Caco-2 (cell line): ENCODE results near the gene PLCB1. TPM values are rescaled to one million over a fixed set of nuclear protein-coding genes. Genes with fewer than 3 reads are reported as not detected.

ENCODE experiments used
- BruUV-seq: library from RNA; stranded (reverse); fragments of 400-500 nt; replicated peaks from 2 replicates; lab custom pipeline; 2021; lab: Mats Ljungman, UMichigan
- CTCF ChIA-PET: fragments of 300-600 bp; sonication (Branson Sonifier 250); formaldehyde crosslinking; loops from one replicate; lab custom pipeline; 2022; ENCODE audit warnings: antibody characterized with exemption; lab: Charles Lee
- POLR2A ChIA-PET: fragments of 300-600 bp; sonication (Branson Sonifier 250); formaldehyde crosslinking; loops from one replicate; lab custom pipeline; 2022; ENCODE audit warnings: antibody characterized with exemption; lab: Charles Lee
- DNase-seq, 2 experiments: peaks; one replicate each; pipeline versions ENCODE4 v3.0.0 to v3.0.0-alpha.2; 2020 to 2022
- H3K27me3 ChIP-seq: replicated peaks from 2 replicates; pipeline ENCODE4 v1.6.0; 2011; ENCODE audit warnings: low read length; ENCODE audit not compliant: control insufficient read depth, insufficient read depth
- H3K36me3 ChIP-seq: 2 replicates; pipeline ENCODE4 v1.5.1; 2011; ENCODE audit warnings: low read length; ENCODE audit not compliant: control insufficient read depth, insufficient read depth
- H3K4me1 ChIP-seq: fragments of 250-450 bp; sonication (Bioruptor Pico); 2 replicates; pipeline ENCODE4 v1.5.1; 2020; ENCODE audit warnings: mild to moderate bottlenecking
- H3K4me3 ChIP-seq: 2 replicates; pipeline ENCODE4 v1.5.1; 2011; ENCODE audit warnings: low read depth, mild to moderate bottlenecking, control low read depth, low read length
- H3K9me3 ChIP-seq: fragments of 250-450 bp; sonication (Bioruptor Pico); 2 replicates; pipeline ENCODE4 v1.5.1; 2020; ENCODE audit warnings: mild to moderate bottlenecking, moderate library complexity
- H3K27ac Mint-ChIP-seq: one replicate; pipeline ENCODE4 v1.8.0; 2022; ENCODE audit warnings: mixed read lengths; ENCODE audit not compliant: unreplicated experiment
- H3K27me3 Mint-ChIP-seq: one replicate; pipeline ENCODE4 v1.8.0; 2022; ENCODE audit warnings: mixed read lengths; ENCODE audit not compliant: insufficient read depth, unreplicated experiment
- H3K36me3 Mint-ChIP-seq: one replicate; pipeline ENCODE4 v1.8.0; 2022; ENCODE audit warnings: mild to moderate bottlenecking, mixed read lengths; ENCODE audit not compliant: insufficient read depth, unreplicated experiment
- H3K4me1 Mint-ChIP-seq: one replicate; pipeline ENCODE4 v1.8.0; 2022; ENCODE audit warnings: low read depth, mixed read lengths; ENCODE audit not compliant: unreplicated experiment
- H3K4me3 Mint-ChIP-seq: one replicate; pipeline ENCODE4 v1.8.0; 2022; ENCODE audit warnings: mild to moderate bottlenecking, moderate library complexity, mixed read lengths; ENCODE audit not compliant: unreplicated experiment
- H3K9me3 Mint-ChIP-seq: one replicate; pipeline ENCODE4 v1.8.0; 2022; ENCODE audit warnings: mixed read lengths; ENCODE audit not compliant: unreplicated experiment
- intact Hi-C: fragments of 100-400 bp; cut with micrococcal nuclease; formaldehyde crosslinking; loops from one replicate; pipeline ENCODE4 v1.10.0; 2022; ENCODE audit not compliant: unreplicated experiment
- total RNA-seq: library from RNA; stranded (reverse); gene quantifications from 2 replicates; pipeline ENCODE4 v1.2.3, GENCODE V29; 2022
- TF ChIP-seq, protein P1 (sequence below), 2 experiments: fragments of 200-600 bp in 1 of 2; IDR thresholded peaks; 1 replicate in 1 of 2; 2 replicates in 1 of 2; pipeline versions ENCODE4 v1.5.1 to v1.8.0; 2011 to 2022; ENCODE audit warnings: antibody characterized with exemption in 1 of 2, control low read depth in 1 of 2, inconsistent platforms in 1 of 2, low read depth in 1 of 2, low read length in 1 of 2, mild to moderate bottlenecking in 1 of 2, moderate library complexity in 1 of 2; ENCODE audit not compliant: insufficient read depth in 1 of 2, severe bottlenecking in 1 of 2, unreplicated experiment in 1 of 2

Gene PLCB1
- total RNA-seq, 1 experiment from 2014 or later, result 105 TPM

DNA sequence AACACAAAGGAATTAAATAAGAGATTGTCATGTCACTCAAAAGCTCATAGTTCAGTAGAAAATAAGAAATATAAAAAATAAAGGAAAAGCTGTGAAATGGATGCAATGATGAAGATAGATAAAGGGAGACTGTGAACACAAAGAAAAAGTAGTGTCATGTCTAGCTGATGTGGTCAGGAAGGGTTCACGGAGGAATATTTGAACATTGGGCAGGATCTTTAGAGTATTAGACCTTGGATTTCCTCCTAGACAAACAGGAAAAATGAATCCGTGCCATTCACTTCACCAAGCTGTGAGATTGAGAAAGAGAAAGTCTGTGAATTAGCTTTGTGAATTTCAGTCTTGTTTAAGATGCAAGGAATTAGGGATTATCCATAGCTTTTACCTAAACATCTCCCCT is 522.4 kb downstream of the PLCB1 start:
- Histone ChIP-seq H3K36me3 (no peaks in the 10 kb centered on the region), H3K4me3 (no peak overlapping the region), H3K4me1 (0 out of 2 replicates have a peak, but pooled peaks cover 7% of the 10 kb centered on the region), H3K27me3 (no peaks in the 10 kb centered on the region), H3K9me3 (no peaks in the 10 kb centered on the region)
- Mint-ChIP-seq H3K36me3 (peaks cover 16% of the 10 kb centered on the region), H3K4me3 (no peak overlapping the region), H3K27me3 (no peaks in the 10 kb centered on the region), H3K27ac (no peak overlapping the region), H3K9me3 (no peaks in the 10 kb centered on the region), H3K4me1 (peaks cover 10% of the 10 kb centered on the region)
- ChIA-PET CTCF (no interaction called here), POLR2A (no interaction called here)
- DNase-seq, result no peak
- no TSS peak for BruUV-seq
- intact Hi-C loops, result no loop called here
- TF ChIP-seq, protein P1, sequence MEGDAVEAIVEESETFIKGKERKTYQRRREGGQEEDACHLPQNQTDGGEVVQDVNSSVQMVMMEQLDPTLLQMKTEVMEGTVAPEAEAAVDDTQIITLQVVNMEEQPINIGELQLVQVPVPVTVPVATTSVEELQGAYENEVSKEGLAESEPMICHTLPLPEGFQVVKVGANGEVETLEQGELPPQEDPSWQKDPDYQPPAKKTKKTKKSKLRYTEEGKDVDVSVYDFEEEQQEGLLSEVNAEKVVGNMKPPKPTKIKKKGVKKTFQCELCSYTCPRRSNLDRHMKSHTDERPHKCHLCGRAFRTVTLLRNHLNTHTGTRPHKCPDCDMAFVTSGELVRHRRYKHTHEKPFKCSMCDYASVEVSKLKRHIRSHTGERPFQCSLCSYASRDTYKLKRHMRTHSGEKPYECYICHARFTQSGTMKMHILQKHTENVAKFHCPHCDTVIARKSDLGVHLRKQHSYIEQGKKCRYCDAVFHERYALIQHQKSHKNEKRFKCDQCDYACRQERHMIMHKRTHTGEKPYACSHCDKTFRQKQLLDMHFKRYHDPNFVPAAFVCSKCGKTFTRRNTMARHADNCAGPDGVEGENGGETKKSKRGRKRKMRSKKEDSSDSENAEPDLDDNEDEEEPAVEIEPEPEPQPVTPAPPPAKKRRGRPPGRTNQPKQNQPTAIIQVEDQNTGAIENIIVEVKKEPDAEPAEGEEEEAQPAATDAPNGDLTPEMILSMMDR (IDR thresholded peaks at IDR 0.05; ENCODE audit: insufficient read depth in 1 of 2, low read depth in 1 of 2, low read length in 1 of 2, severe bottlenecking in 1 of 2, unreplicated experiment in 1 of 2), result no peak

DNA sequence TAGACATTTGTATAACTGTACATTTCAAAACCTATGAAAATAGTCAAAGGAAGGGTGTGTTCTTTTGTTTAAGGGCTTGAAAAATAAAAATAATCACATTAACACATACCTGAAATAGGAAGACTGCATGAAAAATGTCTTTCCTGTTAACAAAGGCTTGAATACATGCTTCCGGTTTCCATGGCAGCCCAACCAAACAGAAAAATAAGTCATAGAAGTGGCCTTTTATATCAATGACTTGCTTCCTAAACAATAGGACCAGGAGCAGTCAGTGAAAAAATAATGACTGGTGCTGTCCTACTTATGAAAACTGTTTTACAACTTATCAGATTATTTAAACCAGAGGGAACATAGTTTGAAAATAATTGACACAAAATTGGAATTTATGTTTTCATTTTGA is 524.3 kb downstream of the PLCB1 start:
- H3K9me3 Mint-ChIP-seq, result no peaks in the 10 kb centered on the region
- BruUV-seq, result no TSS peak
- POLR2A ChIA-PET, result no interaction called here
- intact Hi-C loops, result no loop called here
- peaks cover 17% of the 10 kb centered on the region for H3K36me3 Mint-ChIP-seq
- DNase-seq, result no peak
- Histone ChIP-seq H3K4me1 (0 out of 2 replicates have a peak, but pooled peaks cover 7% of the 10 kb centered on the region), H3K36me3 (no peaks in the 10 kb centered on the region), H3K27me3 (no peaks in the 10 kb centered on the region), H3K9me3 (no peaks in the 10 kb centered on the region), H3K4me3 (no peak overlapping the region)
- H3K4me3 Mint-ChIP-seq, result no peak overlapping the region
- CTCF ChIA-PET, result no interaction called here
- peaks cover 10% of the 10 kb centered on the region for H3K4me1 Mint-ChIP-seq
- no peaks in the 10 kb centered on the region for H3K27me3 Mint-ChIP-seq
- peak overlapping the region; percentile 30 for H3K27ac Mint-ChIP-seq
- TF ChIP-seq, protein P1 (IDR thresholded peaks at IDR 0.05; ENCODE audit: insufficient read depth in 1 of 2, low read depth in 1 of 2, low read length in 1 of 2, severe bottlenecking in 1 of 2, unreplicated experiment in 1 of 2), result no peak

DNA sequence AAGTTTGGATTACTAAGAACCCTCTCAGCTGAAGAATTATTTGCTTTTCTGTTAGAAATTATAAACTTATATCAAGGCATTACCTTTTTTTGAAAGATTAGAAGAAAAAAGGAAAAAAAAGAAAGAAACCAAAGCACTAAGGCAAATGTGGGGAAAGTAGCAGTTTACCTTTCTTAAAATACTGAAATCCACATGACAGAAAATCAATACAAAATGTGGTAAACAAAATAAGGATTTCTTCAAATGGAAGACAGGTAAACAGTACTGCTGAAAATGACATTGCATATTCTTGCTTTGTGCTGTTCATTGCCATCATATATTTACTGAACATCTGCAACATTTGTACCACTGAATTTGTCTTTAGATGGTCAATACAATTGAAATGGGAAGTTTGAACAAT is 525.6 kb downstream of the PLCB1 start:
- intact Hi-C loops, result no loop called here
- Mint-ChIP-seq H3K36me3 (peaks cover 17% of the 10 kb centered on the region), H3K27me3 (no peaks in the 10 kb centered on the region), H3K9me3 (no peaks in the 10 kb centered on the region), H3K27ac (peak overlapping the region; percentile 30), H3K4me3 (no peak overlapping the region), H3K4me1 (peaks cover 10% of the 10 kb centered on the region)
- no peaks in the 10 kb centered on the region for H3K9me3 ChIP-seq
- DNase-seq, result no peak
- H3K4me3 ChIP-seq, result no peak overlapping the region
- TF ChIP-seq, protein P1 (IDR thresholded peaks at IDR 0.05; ENCODE audit: insufficient read depth in 1 of 2, low read depth in 1 of 2, low read length in 1 of 2, severe bottlenecking in 1 of 2, unreplicated experiment in 1 of 2), result no peak
- no TSS peak for BruUV-seq
- ChIA-PET POLR2A (no interaction called here), CTCF (no interaction called here)
- no peaks in the 10 kb centered on the region for H3K27me3 ChIP-seq
- 0 out of 2 replicates have a peak, but pooled peaks cover 7% of the 10 kb centered on the region for H3K4me1 ChIP-seq
- H3K36me3 ChIP-seq, result no peaks in the 10 kb centered on the region
